ENCODE data around the gene LRCH4. TPM values are rescaled to one million over a fixed set of nuclear protein-coding genes. Genes with fewer than 3 reads are reported as not detected.

The LRCH4 gene
- total and polyA plus RNA-seq, 2 of the 13 experiments (the other 11 are each of a cell fraction or from before 2014, with no cell fraction given), result 7.0 to 9.3 TPM

- TF ChIP-seq, protein P1, sequence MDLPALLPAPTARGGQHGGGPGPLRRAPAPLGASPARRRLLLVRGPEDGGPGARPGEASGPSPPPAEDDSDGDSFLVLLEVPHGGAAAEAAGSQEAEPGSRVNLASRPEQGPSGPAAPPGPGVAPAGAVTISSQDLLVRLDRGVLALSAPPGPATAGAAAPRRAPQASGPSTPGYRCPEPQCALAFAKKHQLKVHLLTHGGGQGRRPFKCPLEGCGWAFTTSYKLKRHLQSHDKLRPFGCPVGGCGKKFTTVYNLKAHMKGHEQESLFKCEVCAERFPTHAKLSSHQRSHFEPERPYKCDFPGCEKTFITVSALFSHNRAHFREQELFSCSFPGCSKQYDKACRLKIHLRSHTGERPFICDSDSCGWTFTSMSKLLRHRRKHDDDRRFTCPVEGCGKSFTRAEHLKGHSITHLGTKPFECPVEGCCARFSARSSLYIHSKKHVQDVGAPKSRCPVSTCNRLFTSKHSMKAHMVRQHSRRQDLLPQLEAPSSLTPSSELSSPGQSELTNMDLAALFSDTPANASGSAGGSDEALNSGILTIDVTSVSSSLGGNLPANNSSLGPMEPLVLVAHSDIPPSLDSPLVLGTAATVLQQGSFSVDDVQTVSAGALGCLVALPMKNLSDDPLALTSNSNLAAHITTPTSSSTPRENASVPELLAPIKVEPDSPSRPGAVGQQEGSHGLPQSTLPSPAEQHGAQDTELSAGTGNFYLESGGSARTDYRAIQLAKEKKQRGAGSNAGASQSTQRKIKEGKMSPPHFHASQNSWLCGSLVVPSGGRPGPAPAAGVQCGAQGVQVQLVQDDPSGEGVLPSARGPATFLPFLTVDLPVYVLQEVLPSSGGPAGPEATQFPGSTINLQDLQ (CRISPR knock-in tag; IDR thresholded peaks at IDR 0.05), result no peak
- TF ChIP-seq ZNF816 (CRISPR knock-in tag; IDR thresholded peaks at IDR 0.05; ENCODE audit: borderline replicate concordance), result peak; percentile 95
- TF ChIP-seq, protein P2, sequence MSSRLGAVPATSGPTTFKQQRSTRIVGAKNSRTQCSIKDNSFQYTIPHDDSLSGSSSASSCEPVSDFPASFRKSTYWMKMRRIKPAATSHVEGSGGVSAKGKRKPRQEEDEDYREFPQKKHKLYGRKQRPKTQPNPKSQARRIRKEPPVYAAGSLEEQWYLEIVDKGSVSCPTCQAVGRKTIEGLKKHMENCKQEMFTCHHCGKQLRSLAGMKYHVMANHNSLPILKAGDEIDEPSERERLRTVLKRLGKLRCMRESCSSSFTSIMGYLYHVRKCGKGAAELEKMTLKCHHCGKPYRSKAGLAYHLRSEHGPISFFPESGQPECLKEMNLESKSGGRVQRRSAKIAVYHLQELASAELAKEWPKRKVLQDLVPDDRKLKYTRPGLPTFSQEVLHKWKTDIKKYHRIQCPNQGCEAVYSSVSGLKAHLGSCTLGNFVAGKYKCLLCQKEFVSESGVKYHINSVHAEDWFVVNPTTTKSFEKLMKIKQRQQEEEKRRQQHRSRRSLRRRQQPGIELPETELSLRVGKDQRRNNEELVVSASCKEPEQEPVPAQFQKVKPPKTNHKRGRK (CRISPR knock-in tag; IDR thresholded peaks at IDR 0.05), result peak; percentile 72; the same call in 1 of the 2 replicates
- TF ChIP-seq DDIT3 (CRISPR knock-in tag; IDR thresholded peaks at IDR 0.05), result 0 out of 2 replicates have a peak, but pooled peaks have one; percentile 28
- TF ChIP-seq E2F1 (CRISPR knock-in tag; IDR thresholded peaks at IDR 0.05), result no peak; the same call in 1 of the 2 replicates
- no peak for TF ChIP-seq ZIK1 (CRISPR knock-in tag; IDR thresholded peaks at IDR 0.05; ENCODE audit: borderline replicate concordance, low read depth)
- no peak for TF ChIP-seq ZNF280B (CRISPR knock-in tag; IDR thresholded peaks at IDR 0.05; ENCODE audit: borderline replicate concordance)
- peak; percentile 43 for TF ChIP-seq RXRA (CRISPR knock-in tag; IDR thresholded peaks at IDR 0.05)
- no peak for TF ChIP-seq ZFP41 (CRISPR knock-in tag; IDR thresholded peaks at IDR 0.05; ENCODE audit: borderline replicate concordance)
- TF ChIP-seq ZNF160 (CRISPR knock-in tag; IDR thresholded peaks at IDR 0.05), result no peak
- TF ChIP-seq MYPOP (CRISPR knock-in tag; IDR thresholded peaks at IDR 0.05), result no peak
- no peak for TF ChIP-seq CBX1 (IDR thresholded peaks at IDR 0.05; ENCODE audit: low read depth)
- no peak for TF ChIP-seq SATB2 (CRISPR knock-in tag; IDR thresholded peaks at IDR 0.05)
- TF ChIP-seq ZNF773 (CRISPR knock-in tag; IDR thresholded peaks at IDR 0.05; ENCODE audit: borderline replicate concordance), result no peak
- TF ChIP-seq EEA1 (CRISPR knock-in tag; IDR thresholded peaks at IDR 0.05; ENCODE audit: borderline replicate concordance), result no peak
- TF ChIP-seq, protein P3, sequence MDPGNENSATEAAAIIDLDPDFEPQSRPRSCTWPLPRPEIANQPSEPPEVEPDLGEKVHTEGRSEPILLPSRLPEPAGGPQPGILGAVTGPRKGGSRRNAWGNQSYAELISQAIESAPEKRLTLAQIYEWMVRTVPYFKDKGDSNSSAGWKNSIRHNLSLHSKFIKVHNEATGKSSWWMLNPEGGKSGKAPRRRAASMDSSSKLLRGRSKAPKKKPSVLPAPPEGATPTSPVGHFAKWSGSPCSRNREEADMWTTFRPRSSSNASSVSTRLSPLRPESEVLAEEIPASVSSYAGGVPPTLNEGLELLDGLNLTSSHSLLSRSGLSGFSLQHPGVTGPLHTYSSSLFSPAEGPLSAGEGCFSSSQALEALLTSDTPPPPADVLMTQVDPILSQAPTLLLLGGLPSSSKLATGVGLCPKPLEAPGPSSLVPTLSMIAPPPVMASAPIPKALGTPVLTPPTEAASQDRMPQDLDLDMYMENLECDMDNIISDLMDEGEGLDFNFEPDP (CRISPR knock-in tag; conservative IDR thresholded peaks at IDR 0.05), result 0 out of 2 replicates have a peak, but pooled peaks have one; percentile 60
- 0 out of 2 replicates have a peak, but pooled peaks have one; percentile 25 for TF ChIP-seq TP53 (CRISPR knock-in tag; conservative IDR thresholded peaks at IDR 0.05)
These were observed 16.8 kb downstream of the LRCH4 start (continued) for GRCh38 chr7:100568896-100569844.

All from HepG2 (cell line).